Panc1 (cell line): ENCODE measurements around the gene SUPT20H. TPM values are rescaled to one million over a fixed set of nuclear protein-coding genes. Genes with fewer than 3 reads are reported as not detected.

Experiments used
- ATAC-seq: fragments of 200-7000 bp; cut with Tn5 transposase; 2 replicates; pipeline ENCODE4 v1.9.1; 2020; ENCODE audit warnings: mild to moderate bottlenecking, moderate library complexity
- BruUV-seq: library from RNA; stranded (reverse); fragments of 400-500 nt; replicated peaks from 2 replicates; lab custom pipeline; 2021; lab: Mats Ljungman, UMichigan
- CTCF ChIA-PET: fragments of 300-600 bp; sonication (Branson Sonifier 250); formaldehyde crosslinking; loops from one replicate; lab custom pipeline; 2022; ENCODE audit warnings: antibody characterized with exemption; lab: Charles Lee
- POLR2A ChIA-PET: fragments of 300-600 bp; sonication (Branson Sonifier 250); formaldehyde crosslinking; loops from one replicate; lab custom pipeline; 2022; ENCODE audit warnings: antibody characterized with exemption; lab: Charles Lee
- DNase-seq: peaks from one replicate; pipeline ENCODE4 v3.0.0-alpha.2; 2010; ENCODE audit warnings: low read depth, low spot score
- H3K27ac ChIP-seq: 2 replicates; pipeline ENCODE4 v1.5.1; 2011; ENCODE audit warnings: mild to moderate bottlenecking, low read length, inconsistent platforms
- H3K27me3 ChIP-seq: fragments of 200-500 bp; sonication (Bioruptor generic); 2 replicates; pipeline ENCODE4 v1.6.0; 2014; ENCODE audit warnings: low read length, inconsistent platforms; ENCODE audit not compliant: control insufficient read depth, insufficient read depth
- H3K36me3 ChIP-seq: fragments of 200-500 bp; sonication (Bioruptor generic); 2 replicates; pipeline ENCODE4 v1.5.1; 2014; ENCODE audit warnings: inconsistent platforms, mild to moderate bottlenecking, low read length, moderate library complexity; ENCODE audit not compliant: control insufficient read depth, insufficient read depth
- H3K4me1 ChIP-seq: 2 replicates; pipeline ENCODE4 v1.5.1; 2011; ENCODE audit warnings: inconsistent platforms, mild to moderate bottlenecking, low read length, moderate library complexity; ENCODE audit not compliant: control insufficient read depth, insufficient read depth
- H3K4me3 ChIP-seq, 2 experiments: 2 replicates each; pipeline ENCODE4 v1.5.1; 2011 to 2012; ENCODE audit warnings: low read depth in 2 of 2, low read length in 2 of 2, mild to moderate bottlenecking in 2 of 2, inconsistent platforms in 1 of 2, moderate library complexity in 1 of 2
- H3K9me3 ChIP-seq: fragments of 200-500 bp; sonication (Bioruptor generic); 2 replicates; pipeline ENCODE4 v1.5.1; 2014; ENCODE audit warnings: low read depth, mild to moderate bottlenecking, inconsistent platforms, low read length, moderate library complexity; ENCODE audit not compliant: control insufficient read depth, insufficient read depth
- CTCF ChIP-seq: fragments of 450-650 bp; IDR thresholded peaks from 2 replicates; pipeline ENCODE4 v1.5.1; 2017; ENCODE audit warnings: mild to moderate bottlenecking
- POLR2AphosphoS5 ChIP-seq: IDR thresholded peaks from 2 replicates; pipeline ENCODE4 v1.6.1; 2012; ENCODE audit warnings: mild to moderate bottlenecking, low read depth, low read length, moderate library complexity
- SIN3A ChIP-seq: IDR thresholded peaks from 2 replicates; pipeline ENCODE4 v1.6.1; 2012; ENCODE audit warnings: low read depth, mild to moderate bottlenecking, low read length, moderate library complexity, borderline replicate concordance; ENCODE audit not compliant: insufficient read depth
- TCF7L2 ChIP-seq: IDR thresholded peaks from 2 replicates; pipeline ENCODE4 v1.6.1; 2011; ENCODE audit warnings: mild to moderate bottlenecking, low read depth, low read length, inconsistent platforms
- in situ Hi-C: cut with HindIII; loops from 2 replicates; pipeline ENCODE4 v1.10.0; 2016; ENCODE audit warnings: low sequenced_read_pairs, low pct_unique_long_range_greater_than_20kb
- intact Hi-C: fragments of 100-400 bp; cut with micrococcal nuclease; formaldehyde crosslinking; loops from one replicate; pipeline ENCODE4 v1.10.0; 2022; ENCODE audit not compliant: unreplicated experiment
- total RNA-seq: library from RNA; stranded (reverse); gene quantifications from one replicate; pipeline ENCODE4 v1.2.1, GENCODE V29; 2021; ENCODE audit not compliant: unreplicated experiment
- TF ChIP-seq, protein P1 (sequence below), 2 experiments: IDR thresholded peaks; 2 replicates each; pipeline ENCODE4 v1.6.1; 2011 to 2012; ENCODE audit warnings: low read depth in 2 of 2, control low read depth in 1 of 2, low read length in 1 of 2, mild to moderate bottlenecking in 1 of 2, moderate library complexity in 1 of 2; ENCODE audit not compliant: insufficient read depth in 1 of 2

Gene SUPT20H
- total RNA-seq, 1 experiment from 2014 or later, result 32.9 TPM

GRCh38 chr13:36965767-36966166 lies 93.7 kb downstream of the SUPT20H start:
- H3K36me3 ChIP-seq, result peaks cover 6% of the 10 kb centered on the region
- no TSS peak for BruUV-seq
- ChIA-PET CTCF (no interaction called here), POLR2A (no interaction called here)
- no peak overlapping the region for H3K4me3 ChIP-seq
- DNase-seq (no peak), ATAC-seq (peak; percentile 74; the same call in 1 of the 2 replicates)
- no peak for TF ChIP-seq TCF7L2
- TF ChIP-seq POLR2AphosphoS5, result no peak
- no peak for TF ChIP-seq CTCF
- no peak for TF ChIP-seq SIN3A
- TF ChIP-seq, protein P1, sequence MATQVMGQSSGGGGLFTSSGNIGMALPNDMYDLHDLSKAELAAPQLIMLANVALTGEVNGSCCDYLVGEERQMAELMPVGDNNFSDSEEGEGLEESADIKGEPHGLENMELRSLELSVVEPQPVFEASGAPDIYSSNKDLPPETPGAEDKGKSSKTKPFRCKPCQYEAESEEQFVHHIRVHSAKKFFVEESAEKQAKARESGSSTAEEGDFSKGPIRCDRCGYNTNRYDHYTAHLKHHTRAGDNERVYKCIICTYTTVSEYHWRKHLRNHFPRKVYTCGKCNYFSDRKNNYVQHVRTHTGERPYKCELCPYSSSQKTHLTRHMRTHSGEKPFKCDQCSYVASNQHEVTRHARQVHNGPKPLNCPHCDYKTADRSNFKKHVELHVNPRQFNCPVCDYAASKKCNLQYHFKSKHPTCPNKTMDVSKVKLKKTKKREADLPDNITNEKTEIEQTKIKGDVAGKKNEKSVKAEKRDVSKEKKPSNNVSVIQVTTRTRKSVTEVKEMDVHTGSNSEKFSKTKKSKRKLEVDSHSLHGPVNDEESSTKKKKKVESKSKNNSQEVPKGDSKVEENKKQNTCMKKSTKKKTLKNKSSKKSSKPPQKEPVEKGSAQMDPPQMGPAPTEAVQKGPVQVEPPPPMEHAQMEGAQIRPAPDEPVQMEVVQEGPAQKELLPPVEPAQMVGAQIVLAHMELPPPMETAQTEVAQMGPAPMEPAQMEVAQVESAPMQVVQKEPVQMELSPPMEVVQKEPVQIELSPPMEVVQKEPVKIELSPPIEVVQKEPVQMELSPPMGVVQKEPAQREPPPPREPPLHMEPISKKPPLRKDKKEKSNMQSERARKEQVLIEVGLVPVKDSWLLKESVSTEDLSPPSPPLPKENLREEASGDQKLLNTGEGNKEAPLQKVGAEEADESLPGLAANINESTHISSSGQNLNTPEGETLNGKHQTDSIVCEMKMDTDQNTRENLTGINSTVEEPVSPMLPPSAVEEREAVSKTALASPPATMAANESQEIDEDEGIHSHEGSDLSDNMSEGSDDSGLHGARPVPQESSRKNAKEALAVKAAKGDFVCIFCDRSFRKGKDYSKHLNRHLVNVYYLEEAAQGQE (IDR thresholded peaks at IDR 0.05; ENCODE audit: insufficient read depth in 1 of 2, low read depth in 2 of 2, low read length in 1 of 2), result no peak
- in situ Hi-C loops (no loop called here), intact Hi-C loops (no loop called here)
- H3K27me3 ChIP-seq, result no peaks in the 10 kb centered on the region
- H3K27ac ChIP-seq, result no peak overlapping the region
- H3K9me3 ChIP-seq, result no peaks in the 10 kb centered on the region
- no peaks in the 10 kb centered on the region for H3K4me1 ChIP-seq

- Histone ChIP-seq H3K27me3 (no peaks in the 10 kb centered on the region), H3K4me3 (no peak overlapping the region), H3K9me3 (no peaks in the 10 kb centered on the region), H3K27ac (no peak overlapping the region), H3K4me1 (no peaks in the 10 kb centered on the region), H3K36me3 (peaks cover 6% of the 10 kb centered on the region)
- intact Hi-C loops (no loop called here), in situ Hi-C loops (no loop called here)
- TF ChIP-seq TCF7L2, result no peak
- TF ChIP-seq, protein P1 (IDR thresholded peaks at IDR 0.05; ENCODE audit: insufficient read depth in 1 of 2, low read depth in 2 of 2, low read length in 1 of 2), result no peak
- no peak for TF ChIP-seq POLR2AphosphoS5
- no peak for TF ChIP-seq SIN3A
- TF ChIP-seq CTCF, result no peak
- ChIA-PET POLR2A (no interaction called here), CTCF (no interaction called here)
- no peak for ATAC-seq
- no peak for DNase-seq
- BruUV-seq, result no TSS peak
Observed at GRCh38 chr13:36959456-36960116, 99.9 kb downstream of the SUPT20H start.
